GM12891 (cell line): ENCODE data around the gene UXT.
"Not testable (repeated sequence)": the region's sequence is repeated elsewhere in the genome, so short reads cannot be mapped to it uniquely, and the experiment has no call there.

Source experiments
- DNase-seq: peaks from one replicate; pipeline ENCODE4 v3.0.0; 2011; ENCODE audit warnings: low spot score; ENCODE audit not compliant: insufficient read length
- FAIRE-seq: peaks from 2 replicates; lab custom pipeline; 2011; peaks lifted over from hg19 to GRCh38; lab: Jason Lieb, UNC
- PAX5 ChIP-seq: IDR thresholded peaks from 2 replicates; pipeline ENCODE4 v1.6.1; 2011; ENCODE audit warnings: low read length, moderate library complexity, mild to moderate bottlenecking; ENCODE audit not compliant: insufficient read depth, severe bottlenecking
- POLR2A ChIP-seq: IDR thresholded peaks from 2 replicates; pipeline ENCODE4 v1.6.1; 2011; ENCODE audit warnings: low read depth, low read length, control low read depth
- POLR2AphosphoS5 ChIP-seq: IDR thresholded peaks from 2 replicates; pipeline ENCODE4 v1.6.1; 2011; ENCODE audit warnings: low read depth, low read length, control low read depth
- POU2F2 ChIP-seq: IDR thresholded peaks from 2 replicates; pipeline ENCODE4 v1.6.1; 2011; ENCODE audit warnings: low read depth, mild to moderate bottlenecking, control low read depth, low read length, moderate library complexity
- SPI1 ChIP-seq: IDR thresholded peaks from 2 replicates; pipeline ENCODE4 v1.6.1; 2011; ENCODE audit warnings: low read depth, low read length, control low read depth
- TAF1 ChIP-seq: IDR thresholded peaks from 2 replicates; pipeline ENCODE4 v1.6.1; 2011; ENCODE audit warnings: low read depth, low read length, control low read depth

UXT gene

GRCh38 chrX:47674776-47675175, 15.8 kb upstream of the UXT start:
- DNase-seq (no peak), FAIRE-seq (no peak)

GRCh38 chrX:47665797-47666196, 6.8 kb upstream of the UXT start:
- FAIRE-seq, DNase-seq: not testable (repeated sequence)

More at GRCh38 chrX:47674776-47675175, 15.8 kb upstream of the UXT start:
- TF ChIP-seq SPI1 (no peak), TAF1 (no peak), POLR2A (no peak), POLR2AphosphoS5 (no peak), PAX5 (no peak)

GRCh38 chrX:47664737-47665136, 5.8 kb upstream of the UXT start:
- DNase-seq = no peak
- FAIRE-seq = no peak
- TF ChIP-seq TAF1 = no peak
- no peak for TF ChIP-seq SPI1
- no peak for TF ChIP-seq POU2F2
- no peak for TF ChIP-seq POLR2AphosphoS5
- no peak for TF ChIP-seq PAX5
- no peak for TF ChIP-seq POLR2A

- FAIRE-seq = no peak
- no peak for DNase-seq
- TF ChIP-seq TAF1 (no peak), POLR2AphosphoS5 (no peak), POU2F2 (no peak), POLR2A (no peak)
Observed at GRCh38 chrX:47662144-47662657, 3.2 kb upstream of the UXT start.

- TF ChIP-seq TAF1 (no peak), POU2F2 (no peak), PAX5 (no peak)
- FAIRE-seq = no peak
- DNase-seq = no peak
Observed at GRCh38 chrX:47661539-47661938, 2.6 kb upstream of the UXT start.

GRCh38 chrX:47659421-47659726, 394 bp upstream of the UXT start:
- DNase-seq (no peak), FAIRE-seq (no peak)
- TF ChIP-seq TAF1 (no peak), POLR2AphosphoS5 (no peak), POLR2A (no peak), PAX5 (no peak), SPI1 (no peak), POU2F2 (no peak)

GRCh38 chrX:47658301-47658683, 688 bp downstream of the UXT start:
- FAIRE-seq = no peak
- TF ChIP-seq TAF1 (no peak), POLR2AphosphoS5 (no peak), POLR2A (no peak), POU2F2 (no peak), SPI1 (no peak), PAX5 (no peak)
- no peak for DNase-seq

- no peak for TF ChIP-seq POLR2AphosphoS5
- no peak for TF ChIP-seq SPI1
- TF ChIP-seq POU2F2 = no peak
- TF ChIP-seq TAF1 = no peak
- no peak for TF ChIP-seq PAX5
- TF ChIP-seq POLR2A = no peak
- DNase-seq = no peak
- FAIRE-seq = peak; percentile 99
Observed at GRCh38 chrX:47651043-47651905, 7.7 kb downstream of the UXT start.

- FAIRE-seq (no peak), DNase-seq (peak; percentile 74)
- TF ChIP-seq POLR2A (peak; percentile 65; the same call in 1 of the 2 replicates), TAF1 (peak; percentile 19; the same call in 1 of the 2 replicates), POLR2AphosphoS5 (peak; percentile 70), POU2F2 (no peak), SPI1 (0 out of 2 replicates have a peak, but pooled peaks have one; percentile 13), PAX5 (no peak)
Observed at GRCh38 chrX:47650164-47651042, 8.6 kb downstream of the UXT start, which contains the start of gene ELK1. TSS of gene ELK1 (minus strand) at chrX:47650563. CDS start at chrX:47641441, 9,122 bp downstream.
